ENCODE measurements around the gene ANKRD7. TPM values are rescaled to one million over a fixed set of nuclear protein-coding genes. Genes with fewer than 3 reads are reported as not detected.

ANKRD7 gene, protein sequence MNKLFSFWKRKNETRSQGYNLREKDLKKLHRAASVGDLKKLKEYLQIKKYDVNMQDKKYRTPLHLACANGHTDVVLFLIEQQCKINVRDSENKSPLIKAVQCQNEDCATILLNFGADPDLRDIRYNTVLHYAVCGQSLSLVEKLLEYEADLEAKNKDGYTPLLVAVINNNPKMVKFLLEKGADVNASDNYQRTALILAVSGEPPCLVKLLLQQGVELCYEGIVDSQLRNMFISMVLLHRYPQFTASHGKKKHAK
- total RNA-seq, result 0.86 and 1.3 TPM in 2 replicates

DNA sequence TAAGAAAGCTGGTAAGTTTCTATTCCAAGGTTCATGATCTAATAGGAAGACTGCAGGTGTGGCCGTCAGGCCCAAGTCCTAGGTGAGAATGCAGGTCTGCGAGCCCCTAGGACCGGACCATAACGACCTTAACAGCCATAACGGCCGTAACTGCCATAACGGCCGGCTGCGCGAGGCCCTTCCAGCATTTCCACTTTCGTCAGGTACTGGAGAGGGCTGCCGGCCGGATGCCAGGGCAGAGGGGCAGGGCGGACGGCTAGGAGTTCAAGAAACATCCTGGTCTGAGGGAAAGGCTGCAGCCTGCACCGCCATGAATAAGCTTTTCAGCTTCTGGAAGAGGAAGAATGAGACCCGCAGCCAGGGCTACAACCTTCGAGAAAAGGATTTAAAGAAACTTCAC, at the start of gene ANKRD7:
ANKRD7 (plus strand) TSS at position 184 of the 400 bp plus-strand sequence; CDS start at position 311, 127 bp downstream.
- H3K4me3 ChIP-seq (ENCODE audit: low read depth, low read length), result no peak within 1 kb of the TSS
- TF ChIP-seq, protein P1, sequence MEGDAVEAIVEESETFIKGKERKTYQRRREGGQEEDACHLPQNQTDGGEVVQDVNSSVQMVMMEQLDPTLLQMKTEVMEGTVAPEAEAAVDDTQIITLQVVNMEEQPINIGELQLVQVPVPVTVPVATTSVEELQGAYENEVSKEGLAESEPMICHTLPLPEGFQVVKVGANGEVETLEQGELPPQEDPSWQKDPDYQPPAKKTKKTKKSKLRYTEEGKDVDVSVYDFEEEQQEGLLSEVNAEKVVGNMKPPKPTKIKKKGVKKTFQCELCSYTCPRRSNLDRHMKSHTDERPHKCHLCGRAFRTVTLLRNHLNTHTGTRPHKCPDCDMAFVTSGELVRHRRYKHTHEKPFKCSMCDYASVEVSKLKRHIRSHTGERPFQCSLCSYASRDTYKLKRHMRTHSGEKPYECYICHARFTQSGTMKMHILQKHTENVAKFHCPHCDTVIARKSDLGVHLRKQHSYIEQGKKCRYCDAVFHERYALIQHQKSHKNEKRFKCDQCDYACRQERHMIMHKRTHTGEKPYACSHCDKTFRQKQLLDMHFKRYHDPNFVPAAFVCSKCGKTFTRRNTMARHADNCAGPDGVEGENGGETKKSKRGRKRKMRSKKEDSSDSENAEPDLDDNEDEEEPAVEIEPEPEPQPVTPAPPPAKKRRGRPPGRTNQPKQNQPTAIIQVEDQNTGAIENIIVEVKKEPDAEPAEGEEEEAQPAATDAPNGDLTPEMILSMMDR (IDR thresholded peaks at IDR 0.05; ENCODE audit: insufficient read depth, low read depth, low read length), result no peak
- no peak for DNase-seq (ENCODE audit: low read depth)

DNA sequence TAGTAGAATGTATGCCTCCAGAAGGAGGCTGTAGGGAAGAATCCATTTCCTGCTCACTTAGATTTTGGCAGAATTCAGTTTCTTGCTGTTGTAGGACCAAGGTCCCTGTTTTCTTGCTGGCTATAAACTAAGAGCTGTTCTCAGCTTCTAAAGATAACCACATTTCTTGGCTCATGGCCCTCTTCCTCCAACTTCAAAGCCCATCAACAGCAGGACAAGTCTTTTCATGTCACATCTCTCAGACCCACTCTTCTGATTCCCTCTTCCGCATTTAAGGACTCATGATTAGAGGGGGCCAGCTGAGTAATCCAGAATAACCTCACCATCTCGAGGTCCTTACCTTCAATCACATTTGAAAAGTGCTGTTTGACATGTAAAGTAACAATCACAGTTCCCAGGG, 48.8 kb upstream of the ANKRD7 start:
- TF ChIP-seq, protein P1 (IDR thresholded peaks at IDR 0.05; ENCODE audit: insufficient read depth, low read depth, low read length), result no peak
- DNase-seq (ENCODE audit: low read depth), result no peak
- H3K4me3 ChIP-seq (ENCODE audit: low read depth, low read length), result no peak overlapping the region

DNA sequence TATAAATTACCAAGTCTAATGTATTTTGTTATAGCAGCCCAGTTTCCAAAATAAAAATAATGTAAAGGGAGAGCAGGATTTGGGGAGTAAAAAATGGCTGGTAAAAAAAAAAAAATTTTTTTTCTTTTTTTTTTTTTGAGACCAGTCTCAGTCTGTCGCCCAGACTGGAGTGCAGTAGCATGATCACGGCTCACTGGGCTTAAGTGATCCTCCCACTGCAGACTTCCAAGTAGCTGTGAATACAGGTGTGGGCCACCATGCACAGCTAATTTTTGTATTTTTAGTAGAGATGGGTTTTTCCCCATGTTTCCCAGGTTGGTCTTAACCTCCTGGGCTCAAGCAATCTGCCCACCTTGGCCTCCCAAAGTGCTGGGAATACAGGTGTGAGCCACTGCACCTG, 45.3 kb upstream of the ANKRD7 start:
- TF ChIP-seq, protein P1 (IDR thresholded peaks at IDR 0.05; ENCODE audit: insufficient read depth, low read depth, low read length), result no peak
- no peak overlapping the region for H3K4me3 ChIP-seq (ENCODE audit: low read depth, low read length)
- no peak for DNase-seq (ENCODE audit: low read depth)

DNA sequence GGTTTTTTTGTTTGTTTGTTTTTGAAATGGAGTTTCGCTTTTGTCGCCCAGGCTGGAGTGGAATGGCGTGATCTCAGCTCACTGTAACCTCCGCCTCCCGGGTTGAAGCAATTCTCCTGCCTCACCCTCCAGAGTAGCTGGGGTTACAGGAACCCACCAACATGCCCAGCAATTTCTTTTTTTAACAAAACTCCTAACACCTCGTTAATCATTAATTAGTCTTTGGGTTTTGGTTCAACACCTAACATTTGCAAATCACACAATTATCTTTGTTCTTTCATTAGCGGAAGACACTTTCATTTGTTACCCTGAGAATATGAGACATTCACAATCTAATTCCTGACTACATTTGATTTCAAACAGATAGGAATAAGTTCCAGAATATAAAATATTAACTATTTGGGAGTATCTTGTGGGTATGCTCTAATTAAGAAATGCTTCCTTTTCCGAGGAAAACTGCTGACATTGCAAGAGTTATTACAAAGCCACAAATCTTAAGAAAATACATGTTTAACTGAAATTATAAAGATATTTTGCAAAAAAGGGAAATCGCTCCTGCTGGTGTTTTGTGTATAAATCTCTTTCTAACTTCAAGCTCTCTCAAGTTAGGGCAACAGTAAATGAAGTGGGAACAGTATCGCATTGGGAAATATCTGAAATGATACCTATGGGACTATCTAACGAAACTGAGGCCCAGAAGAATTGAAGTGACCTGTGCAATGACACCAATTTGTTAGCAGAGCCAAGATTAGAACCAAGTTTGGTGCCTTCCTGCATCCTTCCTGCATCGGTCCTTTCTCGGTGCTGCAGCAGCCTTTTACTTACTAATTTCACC, 41.7 kb upstream of the ANKRD7 start:
- no peak for DNase-seq (ENCODE audit: low read depth)

DNA sequence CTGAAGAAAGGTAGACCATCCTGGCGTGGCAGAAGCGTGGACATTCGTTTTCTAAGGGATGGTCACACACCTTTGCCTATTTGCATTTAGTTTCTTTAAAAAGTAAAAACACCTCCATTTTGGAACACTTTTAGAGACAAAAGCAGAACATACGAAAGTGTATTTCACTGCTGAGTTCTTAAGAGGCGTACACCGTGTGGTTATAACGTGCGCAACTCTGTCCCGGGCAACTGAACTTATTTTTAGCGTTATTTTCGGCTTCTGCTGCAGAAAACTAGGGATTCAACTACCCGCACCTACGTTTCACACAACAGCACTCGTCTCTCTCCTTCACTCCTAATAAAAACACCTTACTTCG, 41.1 kb upstream of the ANKRD7 start:
- peak; percentile 8 for DNase-seq (ENCODE audit: low read depth)
- TF ChIP-seq, protein P1 (IDR thresholded peaks at IDR 0.05; ENCODE audit: insufficient read depth, low read depth, low read length), result no peak
- H3K4me3 ChIP-seq (ENCODE audit: low read depth, low read length), result peak overlapping the region; percentile 92

More for the DNA sequence above, 41.7 kb upstream of the ANKRD7 start:
- H3K4me3 ChIP-seq (ENCODE audit: low read depth, low read length), result peak overlapping the region; percentile 92
- TF ChIP-seq, protein P1 (IDR thresholded peaks at IDR 0.05; ENCODE audit: insufficient read depth, low read depth, low read length), result no peak

DNA sequence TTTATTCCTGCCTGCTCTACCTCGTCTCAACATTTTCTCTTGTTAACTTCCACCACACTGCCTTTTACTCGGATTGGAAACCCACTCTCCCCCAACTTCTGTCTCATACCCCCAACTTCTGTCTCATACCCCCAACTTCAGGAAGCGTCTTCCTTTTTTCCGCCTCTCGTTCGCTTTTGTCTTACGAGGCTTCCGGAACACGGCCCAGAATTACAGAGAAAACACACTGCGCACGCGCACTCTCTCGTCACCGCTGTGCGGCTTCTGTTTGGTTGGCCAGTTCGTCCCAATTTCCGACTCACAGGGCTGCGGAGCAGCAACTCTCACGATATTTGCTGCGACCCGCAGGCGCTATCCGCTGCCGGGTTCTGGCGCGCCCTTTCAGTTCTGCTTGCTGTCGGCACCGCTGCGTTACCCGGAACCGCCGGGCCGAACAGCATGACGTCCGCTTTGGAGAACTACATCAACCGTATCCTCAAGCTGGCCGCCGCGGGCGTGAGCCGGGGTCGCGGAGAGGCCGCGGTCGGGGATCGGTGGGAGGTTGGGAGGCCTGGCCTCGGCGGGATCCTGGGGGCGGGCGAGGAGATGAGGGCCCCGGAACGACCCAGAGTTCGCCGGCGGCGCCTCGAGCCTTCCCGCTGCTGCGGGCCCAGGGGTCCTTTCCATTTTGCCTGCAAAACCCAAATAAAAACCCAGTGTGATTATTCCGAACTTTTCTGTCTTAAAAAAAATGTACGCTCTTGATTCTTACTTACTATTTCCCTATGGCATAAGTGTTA, 40.5 kb upstream of the ANKRD7 start, which contains the start of gene LSM8:
LSM8 (plus strand) TSS at position 379 of the 779 bp plus-strand sequence; CDS start at position 439, 60 bp downstream.
- peak; percentile 99 for DNase-seq (ENCODE audit: low read depth)
- TF ChIP-seq, protein P1 (IDR thresholded peaks at IDR 0.05; ENCODE audit: insufficient read depth, low read depth, low read length), result no peak
- H3K4me3 ChIP-seq (ENCODE audit: low read depth, low read length), result peak within 1 kb of the TSS; percentile 92

Data from fibroblast of villous mesenchyme (primary cell).